Prostate gland (tissue), 2 donors: ENCODE data around the gene SGK1.

ENCODE experiments used
- POLR2A ChIP-seq: fragments of 450-650 bp; IDR thresholded peaks from one replicate; pipeline ENCODE4 v1.6.1; 2016; ENCODE audit warnings: antibody characterized with exemption, mild to moderate bottlenecking
- POLR2AphosphoS5 ChIP-seq: sonication (generic); formaldehyde crosslinking; IDR thresholded peaks from one replicate; pipeline ENCODE4 v1.6.1; 2017; ENCODE audit warnings: antibody characterized with exemption
- TF ChIP-seq, protein P1 (sequence below), 4 experiments: fragments of 200-600 bp in 2 of 4; fragments of 450-650 bp in 2 of 4; sonication (generic) in 2 of 4; IDR thresholded peaks; 1 replicate in 3 of 4; 2 replicates in 1 of 4; pipeline ENCODE4 v1.5.1; 2016 to 2019; ENCODE audit warnings: antibody characterized with exemption in 4 of 4, mild to moderate bottlenecking in 2 of 4, moderate library complexity in 2 of 4

DNA sequence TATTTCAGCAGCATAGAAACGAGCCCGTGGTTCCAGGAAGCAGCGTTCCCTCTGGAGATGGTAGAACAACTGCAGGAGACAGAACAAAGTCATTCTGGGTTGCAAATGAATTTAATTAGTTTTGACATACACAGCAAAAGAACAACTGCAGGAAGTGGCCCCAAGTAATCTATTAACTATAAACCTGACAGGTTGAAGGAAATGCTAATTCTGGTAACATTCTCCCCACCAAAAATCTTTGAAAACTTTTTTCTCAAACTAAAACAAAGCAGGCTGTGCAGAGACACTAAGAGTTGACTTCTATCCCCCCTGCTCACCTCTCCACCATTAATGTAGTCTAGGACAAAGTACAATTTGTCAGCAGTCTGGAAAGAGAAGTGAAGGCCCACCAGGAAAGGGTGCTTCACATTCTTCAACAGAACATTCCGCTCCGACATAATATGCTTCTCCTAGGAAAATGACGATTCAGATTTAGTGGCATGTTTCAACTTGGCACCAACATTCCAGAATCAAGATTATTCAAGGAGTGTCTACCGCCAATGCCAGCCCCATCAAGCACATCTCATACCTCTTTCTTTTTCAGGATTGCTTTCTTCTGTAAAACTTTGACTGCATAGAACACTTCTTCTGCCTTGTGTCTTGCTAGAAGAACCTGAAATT is 145.1 kb downstream of the SGK1 start:
- TF ChIP-seq, protein P1, sequence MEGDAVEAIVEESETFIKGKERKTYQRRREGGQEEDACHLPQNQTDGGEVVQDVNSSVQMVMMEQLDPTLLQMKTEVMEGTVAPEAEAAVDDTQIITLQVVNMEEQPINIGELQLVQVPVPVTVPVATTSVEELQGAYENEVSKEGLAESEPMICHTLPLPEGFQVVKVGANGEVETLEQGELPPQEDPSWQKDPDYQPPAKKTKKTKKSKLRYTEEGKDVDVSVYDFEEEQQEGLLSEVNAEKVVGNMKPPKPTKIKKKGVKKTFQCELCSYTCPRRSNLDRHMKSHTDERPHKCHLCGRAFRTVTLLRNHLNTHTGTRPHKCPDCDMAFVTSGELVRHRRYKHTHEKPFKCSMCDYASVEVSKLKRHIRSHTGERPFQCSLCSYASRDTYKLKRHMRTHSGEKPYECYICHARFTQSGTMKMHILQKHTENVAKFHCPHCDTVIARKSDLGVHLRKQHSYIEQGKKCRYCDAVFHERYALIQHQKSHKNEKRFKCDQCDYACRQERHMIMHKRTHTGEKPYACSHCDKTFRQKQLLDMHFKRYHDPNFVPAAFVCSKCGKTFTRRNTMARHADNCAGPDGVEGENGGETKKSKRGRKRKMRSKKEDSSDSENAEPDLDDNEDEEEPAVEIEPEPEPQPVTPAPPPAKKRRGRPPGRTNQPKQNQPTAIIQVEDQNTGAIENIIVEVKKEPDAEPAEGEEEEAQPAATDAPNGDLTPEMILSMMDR (IDR thresholded peaks at IDR 0.05) = no peak
- TF ChIP-seq POLR2A (no peak), POLR2AphosphoS5 (no peak)
